ENCODE data around the gene GRM7. TPM values are rescaled to one million over a fixed set of nuclear protein-coding genes. Genes with fewer than 3 reads are reported as not detected.

The GRM7 gene
- total and polyA plus RNA-seq, 12 donors = 0.27 to 7.8 (median 3.2) TPM; not detected in 3

DNA sequence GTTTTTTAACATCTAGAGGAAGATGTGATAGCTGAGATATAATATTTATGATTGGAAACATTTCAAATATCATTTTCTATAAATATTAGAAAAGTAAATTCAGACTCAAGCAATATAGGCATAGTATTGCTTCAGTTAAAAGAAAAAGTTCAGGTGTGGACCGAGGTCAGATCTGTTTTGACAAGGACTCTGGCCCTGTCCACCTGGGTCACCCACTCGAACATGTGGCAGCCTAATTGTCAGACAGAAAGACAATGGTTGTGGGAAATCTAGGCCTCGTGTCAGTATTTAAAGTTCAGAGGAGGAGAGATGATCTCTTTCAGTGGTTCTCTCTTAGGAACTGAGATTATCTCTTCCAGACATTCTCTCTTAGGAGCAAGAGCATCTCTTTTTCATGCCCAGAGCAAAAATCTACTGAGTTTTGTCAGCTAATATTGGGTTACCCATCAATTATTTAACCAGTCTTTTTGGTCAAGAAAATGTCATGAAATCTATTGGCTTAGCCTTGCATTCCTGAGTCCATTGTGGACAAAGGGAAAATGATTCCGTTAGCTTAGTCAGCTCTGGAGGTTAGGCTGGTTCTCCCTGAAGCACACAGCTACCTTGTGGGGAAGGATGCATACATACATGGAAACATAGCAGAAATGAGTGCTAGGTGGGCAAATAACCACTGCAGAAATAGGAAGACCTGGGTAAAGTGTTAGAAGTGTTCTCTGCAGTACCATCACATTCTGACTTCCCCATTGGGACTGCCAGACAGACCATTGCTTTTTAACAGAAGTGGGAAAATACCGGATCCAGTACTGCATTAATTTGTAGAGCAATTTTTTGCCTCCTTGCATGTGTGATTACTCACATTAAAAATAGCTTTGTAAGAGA lies 343.3 kb downstream of the GRM7 start:
- no peak overlapping the region for H3K27ac ChIP-seq
- H3K27me3 ChIP-seq = no peaks in the 10 kb centered on the region
- TF ChIP-seq POLR2A (IDR thresholded peaks at IDR 0.05) = no peak
- TF ChIP-seq, protein P1, sequence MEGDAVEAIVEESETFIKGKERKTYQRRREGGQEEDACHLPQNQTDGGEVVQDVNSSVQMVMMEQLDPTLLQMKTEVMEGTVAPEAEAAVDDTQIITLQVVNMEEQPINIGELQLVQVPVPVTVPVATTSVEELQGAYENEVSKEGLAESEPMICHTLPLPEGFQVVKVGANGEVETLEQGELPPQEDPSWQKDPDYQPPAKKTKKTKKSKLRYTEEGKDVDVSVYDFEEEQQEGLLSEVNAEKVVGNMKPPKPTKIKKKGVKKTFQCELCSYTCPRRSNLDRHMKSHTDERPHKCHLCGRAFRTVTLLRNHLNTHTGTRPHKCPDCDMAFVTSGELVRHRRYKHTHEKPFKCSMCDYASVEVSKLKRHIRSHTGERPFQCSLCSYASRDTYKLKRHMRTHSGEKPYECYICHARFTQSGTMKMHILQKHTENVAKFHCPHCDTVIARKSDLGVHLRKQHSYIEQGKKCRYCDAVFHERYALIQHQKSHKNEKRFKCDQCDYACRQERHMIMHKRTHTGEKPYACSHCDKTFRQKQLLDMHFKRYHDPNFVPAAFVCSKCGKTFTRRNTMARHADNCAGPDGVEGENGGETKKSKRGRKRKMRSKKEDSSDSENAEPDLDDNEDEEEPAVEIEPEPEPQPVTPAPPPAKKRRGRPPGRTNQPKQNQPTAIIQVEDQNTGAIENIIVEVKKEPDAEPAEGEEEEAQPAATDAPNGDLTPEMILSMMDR (IDR thresholded peaks at IDR 0.05) = no peak
- no peak overlapping the region for H3K4me3 ChIP-seq
- WGBS, 4 donors = 71 to 92% (median 88%) methylated on average over 5 of the region's 5 CpGs
- no peaks in the 10 kb centered on the region for H3K9me3 ChIP-seq (replicated peaks in 1 of 3)
- DNase-seq = no peak
- H3K36me3 ChIP-seq (replicated peaks in 1 of 2) = no peaks in the 10 kb centered on the region
- intact Hi-C loops (cut with DNase I) = no loop called here
- H3K4me1 ChIP-seq (replicated peaks in 1 of 2) = peaks cover 0 to 4% of the 10 kb centered on the region in 2 donors

DNA sequence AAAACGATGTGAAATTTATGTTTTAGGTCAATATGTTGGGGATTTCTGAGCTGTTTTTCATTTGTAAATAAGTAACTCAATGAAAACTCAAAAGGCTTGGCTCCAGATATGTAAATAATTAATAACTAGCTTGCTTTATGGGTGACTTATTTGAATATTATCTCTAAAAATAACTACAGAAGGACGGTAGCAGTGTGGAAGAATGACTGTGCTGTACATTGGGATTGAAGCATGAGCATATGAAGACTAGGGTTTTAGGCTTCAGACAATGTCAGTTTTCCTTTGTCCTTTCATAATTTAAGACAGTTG lies 343.9 kb downstream of the GRM7 start:
- TF ChIP-seq, protein P1 (IDR thresholded peaks at IDR 0.05) = no peak
- TF ChIP-seq POLR2A (IDR thresholded peaks at IDR 0.05) = no peak
- H3K4me3 ChIP-seq = no peak overlapping the region
- H3K4me1 ChIP-seq (replicated peaks in 1 of 2) = peaks cover 0 to 4% of the 10 kb centered on the region in 2 donors
- no peaks in the 10 kb centered on the region for H3K27me3 ChIP-seq
- no peaks in the 10 kb centered on the region for H3K9me3 ChIP-seq (replicated peaks in 1 of 3)
- DNase-seq = no peak
- intact Hi-C loops (cut with DNase I) = no loop called here
- H3K36me3 ChIP-seq (replicated peaks in 1 of 2) = no peaks in the 10 kb centered on the region
- no peak overlapping the region for H3K27ac ChIP-seq
- 60 to 75% (median 69%) methylated on average over 2 of the region's 2 CpGs for WGBS, 4 donors

DNA sequence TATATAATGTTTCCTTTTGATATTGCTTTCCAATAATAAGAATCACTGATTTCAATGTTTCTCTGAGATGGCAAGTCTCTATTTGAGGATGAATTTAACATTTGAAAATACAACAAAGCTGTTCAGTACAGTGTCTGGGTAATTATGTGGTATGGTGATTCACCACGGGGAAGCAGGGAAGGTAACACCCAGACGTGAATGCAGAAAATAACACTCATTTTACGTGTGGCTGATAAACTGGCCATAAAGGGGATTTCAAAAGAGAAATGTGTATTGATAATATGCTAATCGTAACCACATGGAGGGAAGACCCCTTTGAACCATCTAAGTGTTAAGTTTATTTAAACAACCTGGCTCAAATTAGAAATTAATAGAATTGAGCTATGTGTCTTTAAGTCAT lies 344.6 kb downstream of the GRM7 start:
- no peak for DNase-seq
- TF ChIP-seq, protein P1 (IDR thresholded peaks at IDR 0.05) = no peak
- TF ChIP-seq POLR2A (IDR thresholded peaks at IDR 0.05) = no peak

DNA sequence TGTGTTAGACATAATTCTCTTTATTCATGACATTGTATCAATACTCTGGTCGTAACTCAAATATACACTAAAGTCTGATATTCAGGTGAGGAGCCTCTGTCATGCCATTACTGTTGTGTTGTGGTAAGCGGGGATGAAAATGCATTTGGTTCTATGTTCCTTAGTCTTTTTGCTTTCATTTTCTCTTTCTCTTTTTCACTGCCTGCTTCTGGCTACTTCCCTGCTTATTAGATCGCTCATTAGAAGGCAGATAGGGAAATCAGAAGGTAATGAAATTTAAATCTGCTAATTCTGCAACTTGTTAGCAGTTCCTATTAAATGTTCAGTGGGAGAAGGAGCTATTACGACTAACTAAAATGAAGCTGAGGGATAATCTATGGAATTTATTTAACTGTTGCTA lies 345.0 kb downstream of the GRM7 start:
- 38 to 46% (median 39%) methylated on average over 4 of the region's 4 CpGs for WGBS, 4 donors
- no peaks in the 10 kb centered on the region for H3K36me3 ChIP-seq (replicated peaks in 1 of 2)
- H3K4me3 ChIP-seq = peak overlapping the region in 2 of 4 donors; percentile 1 to 54

More for the DNA sequence above, 344.6 kb downstream of the GRM7 start:
- Histone ChIP-seq H3K36me3 (replicated peaks in 1 of 2) (no peaks in the 10 kb centered on the region), H3K27me3 (no peaks in the 10 kb centered on the region), H3K4me1 (replicated peaks in 1 of 2) (peaks cover 0 to 4% of the 10 kb centered on the region in 2 donors), H3K9me3 (replicated peaks in 1 of 3) (no peaks in the 10 kb centered on the region), H3K27ac (no peak overlapping the region), H3K4me3 (peak overlapping the region in 2 of 4 donors; percentile 1 to 54)
- intact Hi-C loops (cut with DNase I) = no loop called here
- WGBS, 4 donors = 36 to 57% (median 44%) methylated on average over 4 of the region's 4 CpGs

More for the DNA sequence above, 345.0 kb downstream of the GRM7 start:
- TF ChIP-seq, protein P1 (IDR thresholded peaks at IDR 0.05) = no peak
- TF ChIP-seq POLR2A (IDR thresholded peaks at IDR 0.05) = no peak
- intact Hi-C loops (cut with DNase I) = no loop called here
- Histone ChIP-seq H3K27me3 (no peaks in the 10 kb centered on the region), H3K4me1 (replicated peaks in 1 of 2) (peaks cover 0 to 4% of the 10 kb centered on the region in 2 donors), H3K9me3 (replicated peaks in 1 of 3) (no peaks in the 10 kb centered on the region), H3K27ac (no peak overlapping the region)
- DNase-seq = no peak

All from adrenal gland (tissue), 12 donors.